ENCODE results near the gene SLC34A1.
"Not testable (repeated sequence)": the region's sequence is repeated elsewhere in the genome, so short reads cannot be mapped to it uniquely, and the experiment has no call there.

Gene SLC34A1

GRCh38 chr5:177384134-177384533 is at the start of gene SLC34A1:
TSS of gene SLC34A1 (plus strand) at chr5:177384434. CDS start at chr5:177385742, 1,308 bp downstream.
- H3K4me1 ChIP-seq (ENCODE audit: control insufficient read depth, insufficient read depth, low read length): no peaks in the 10 kb centered on the region
- DNase-seq (ENCODE audit: low read depth): no peak
- H3K36me3 ChIP-seq (ENCODE audit: control insufficient read depth, insufficient read depth, low read length, severe bottlenecking): no peaks in the 10 kb centered on the region
- H3K9me3 ChIP-seq (ENCODE audit: control insufficient read depth, low read length): no peaks in the 10 kb centered on the region
- peaks cover 48% of the 10 kb centered on the region for H3K27me3 ChIP-seq (replicated peaks; ENCODE audit: control insufficient read depth, insufficient read depth, low read length)
- H3K9ac ChIP-seq (ENCODE audit: low read length): no peak within 1 kb of the TSS
- H3K4me3 ChIP-seq (ENCODE audit: low read length): no peak within 1 kb of the TSS

DNA sequence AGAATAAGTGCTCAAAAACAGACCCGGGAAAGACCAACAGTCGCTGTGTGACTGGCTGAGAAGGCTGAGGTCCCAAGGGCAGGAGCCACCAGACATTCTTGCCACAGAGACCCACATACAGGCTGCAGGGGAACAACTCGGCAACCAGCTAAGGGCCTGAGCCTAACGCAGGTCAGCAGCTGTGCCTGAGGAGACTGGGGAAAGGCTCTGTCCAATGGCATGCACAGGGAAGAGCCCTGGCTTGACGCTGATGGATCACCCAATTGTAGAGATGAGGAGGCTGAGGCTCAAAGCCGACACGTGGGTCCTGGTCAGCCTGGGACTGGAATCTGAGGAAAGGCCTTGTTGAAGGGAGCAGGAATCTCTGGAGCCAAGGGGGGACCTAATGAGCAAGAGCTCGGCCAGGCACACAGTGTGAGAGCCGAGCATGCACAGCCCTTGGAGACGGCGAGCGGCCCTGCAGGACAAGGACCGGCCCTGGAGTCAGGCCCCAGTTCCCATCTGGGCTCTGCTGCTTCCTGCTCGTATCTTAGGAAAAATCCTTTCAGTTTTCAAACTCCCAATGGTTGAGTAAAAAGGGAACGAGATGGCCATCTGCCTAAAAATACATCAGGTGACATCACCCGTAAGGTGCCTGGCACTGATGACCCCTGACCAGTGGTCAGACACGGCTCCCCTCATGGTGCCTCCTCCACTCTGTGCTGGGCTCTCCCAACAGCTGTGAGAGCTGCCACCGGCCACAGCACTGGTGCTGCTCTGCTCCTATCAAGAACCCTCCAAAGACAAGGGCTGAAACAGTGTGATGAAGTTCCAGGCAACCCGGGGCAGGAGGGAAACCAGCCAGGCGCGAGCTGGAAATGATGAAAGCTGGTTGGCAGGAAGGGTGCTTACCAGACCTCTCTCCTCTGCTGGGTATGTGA is 49.2 kb upstream of the SLC34A1 start:
- Histone ChIP-seq H3K4me1 (ENCODE audit: control insufficient read depth, insufficient read depth, low read length) (no peaks in the 10 kb centered on the region), H3K9me3 (ENCODE audit: control insufficient read depth, low read length) (no peaks in the 10 kb centered on the region), H3K4me3 (ENCODE audit: low read length) (no peak overlapping the region), H3K36me3 (ENCODE audit: control insufficient read depth, insufficient read depth, low read length, severe bottlenecking) (peaks cover 91% of the 10 kb centered on the region), H3K9ac (ENCODE audit: low read length) (no peak overlapping the region), H3K27me3 (replicated peaks; ENCODE audit: control insufficient read depth, insufficient read depth, low read length) (no peaks in the 10 kb centered on the region)
- no peak for DNase-seq (ENCODE audit: low read depth)

DNA sequence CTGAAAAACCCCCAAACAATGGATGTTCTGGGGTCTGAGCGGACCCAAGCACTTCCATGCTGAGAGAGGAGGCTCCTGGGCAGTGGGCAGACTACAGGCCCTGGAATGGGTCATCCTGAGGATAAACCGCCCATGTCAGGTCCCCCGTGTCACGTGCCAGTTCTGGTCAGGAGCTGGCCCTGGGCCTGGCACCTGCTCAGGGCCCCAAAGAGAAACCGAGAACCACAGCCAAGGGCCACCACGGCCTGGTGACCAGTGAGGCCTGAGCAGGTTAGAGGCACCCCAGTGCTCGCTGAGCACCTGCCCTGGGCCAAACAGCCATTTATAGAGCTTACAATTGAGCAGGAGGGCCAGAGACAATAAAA is 48.6 kb upstream of the SLC34A1 start:
- Histone ChIP-seq H3K27me3 (replicated peaks; ENCODE audit: control insufficient read depth, insufficient read depth, low read length) (no peaks in the 10 kb centered on the region), H3K9me3 (ENCODE audit: control insufficient read depth, low read length) (no peaks in the 10 kb centered on the region), H3K4me3 (ENCODE audit: low read length) (no peak overlapping the region), H3K36me3 (ENCODE audit: control insufficient read depth, insufficient read depth, low read length, severe bottlenecking) (peaks cover 85% of the 10 kb centered on the region), H3K9ac (ENCODE audit: low read length) (no peak overlapping the region), H3K4me1 (ENCODE audit: control insufficient read depth, insufficient read depth, low read length) (no peaks in the 10 kb centered on the region)
- no peak for DNase-seq (ENCODE audit: low read depth)

- peak; percentile 14 for DNase-seq (ENCODE audit: low read depth)
- H3K36me3 ChIP-seq (ENCODE audit: control insufficient read depth, insufficient read depth, low read length, severe bottlenecking): peaks cover 84% of the 10 kb centered on the region
Observed at GRCh38 chr5:177336112-177336511, 48.1 kb upstream of the SLC34A1 start.

GRCh38 chr5:177336603-177337494 is 47.4 kb upstream of the SLC34A1 start:
- DNase-seq (ENCODE audit: low read depth): no peak
- peaks cover 84% of the 10 kb centered on the region for H3K36me3 ChIP-seq (ENCODE audit: control insufficient read depth, insufficient read depth, low read length, severe bottlenecking)
- no peaks in the 10 kb centered on the region for H3K27me3 ChIP-seq (replicated peaks; ENCODE audit: control insufficient read depth, insufficient read depth, low read length)
- no peak overlapping the region for H3K9ac ChIP-seq (ENCODE audit: low read length)
- no peak overlapping the region for H3K4me3 ChIP-seq (ENCODE audit: low read length)
- H3K9me3 ChIP-seq (ENCODE audit: control insufficient read depth, low read length): no peaks in the 10 kb centered on the region
- H3K4me1 ChIP-seq (ENCODE audit: control insufficient read depth, insufficient read depth, low read length): no peaks in the 10 kb centered on the region

More at GRCh38 chr5:177336112-177336511, 48.1 kb upstream of the SLC34A1 start:
- Histone ChIP-seq H3K9me3 (ENCODE audit: control insufficient read depth, low read length) (no peaks in the 10 kb centered on the region), H3K27me3 (replicated peaks; ENCODE audit: control insufficient read depth, insufficient read depth, low read length) (no peaks in the 10 kb centered on the region), H3K4me3 (ENCODE audit: low read length) (no peak overlapping the region), H3K4me1 (ENCODE audit: control insufficient read depth, insufficient read depth, low read length) (no peaks in the 10 kb centered on the region), H3K9ac (ENCODE audit: low read length) (no peak overlapping the region)

DNA sequence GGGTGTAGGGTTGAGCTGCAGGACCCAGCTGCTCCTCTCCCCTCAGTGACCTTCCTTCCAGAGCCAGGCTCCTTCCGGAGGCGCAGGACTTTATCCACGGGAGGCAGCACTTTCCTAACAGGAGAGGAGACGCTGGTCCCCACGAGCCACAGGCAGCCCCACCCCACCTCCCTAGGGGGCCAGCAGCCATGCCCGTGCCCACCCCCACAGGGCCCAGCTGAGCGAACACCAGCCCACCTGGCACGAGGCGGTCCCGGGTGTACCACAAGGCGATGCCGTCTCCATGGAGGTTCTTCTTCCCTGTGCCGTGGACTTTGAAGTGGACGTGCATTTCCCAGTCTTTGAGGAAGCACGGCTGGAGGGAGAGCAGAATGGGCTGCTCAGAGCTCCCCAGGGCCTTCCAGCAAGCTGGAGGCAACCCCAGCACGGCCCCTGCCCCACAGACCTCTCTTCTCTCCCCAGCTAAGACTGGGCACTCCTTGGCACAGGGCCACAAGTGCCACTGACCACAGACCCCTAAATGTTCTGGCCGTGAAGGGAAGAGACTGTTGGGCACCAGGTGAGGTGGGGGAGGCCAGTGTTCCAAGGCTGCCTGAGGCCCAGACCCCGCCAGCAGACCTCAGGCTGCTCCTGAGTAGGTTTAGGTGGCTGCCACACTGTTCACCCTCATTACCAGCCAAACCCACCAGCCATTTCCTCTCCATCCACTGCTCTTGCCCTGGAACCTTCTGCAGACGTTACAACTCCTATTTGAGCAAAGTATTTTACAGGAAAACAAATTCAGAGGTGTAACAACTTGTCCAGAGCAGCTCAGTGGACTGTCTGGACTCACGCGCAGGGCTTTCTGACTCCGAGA is 45.8 kb upstream of the SLC34A1 start:
- H3K36me3 ChIP-seq (ENCODE audit: control insufficient read depth, insufficient read depth, low read length, severe bottlenecking): peaks cover 76% of the 10 kb centered on the region
- H3K9me3 ChIP-seq (ENCODE audit: control insufficient read depth, low read length): no peaks in the 10 kb centered on the region
- H3K27me3 ChIP-seq (replicated peaks; ENCODE audit: control insufficient read depth, insufficient read depth, low read length): no peaks in the 10 kb centered on the region

GRCh38 chr5:177339107-177339638 is 45.1 kb upstream of the SLC34A1 start:
- H3K9ac ChIP-seq (ENCODE audit: low read length): no peak overlapping the region
- no peak for DNase-seq (ENCODE audit: low read depth)
- no peak overlapping the region for H3K4me3 ChIP-seq (ENCODE audit: low read length)
- H3K27me3 ChIP-seq (replicated peaks; ENCODE audit: control insufficient read depth, insufficient read depth, low read length): no peaks in the 10 kb centered on the region
- no peaks in the 10 kb centered on the region for H3K9me3 ChIP-seq (ENCODE audit: control insufficient read depth, low read length)
- no peaks in the 10 kb centered on the region for H3K4me1 ChIP-seq (ENCODE audit: control insufficient read depth, insufficient read depth, low read length)
- H3K36me3 ChIP-seq (ENCODE audit: control insufficient read depth, insufficient read depth, low read length, severe bottlenecking): peaks cover 70% of the 10 kb centered on the region

More for the DNA sequence above, 45.8 kb upstream of the SLC34A1 start:
- no peak for DNase-seq (ENCODE audit: low read depth)
- no peak overlapping the region for H3K4me3 ChIP-seq (ENCODE audit: low read length)
- no peaks in the 10 kb centered on the region for H3K4me1 ChIP-seq (ENCODE audit: control insufficient read depth, insufficient read depth, low read length)
- H3K9ac ChIP-seq (ENCODE audit: low read length): no peak overlapping the region

GRCh38 chr5:177343000-177343399 is 41.2 kb upstream of the SLC34A1 start:
- H3K9ac ChIP-seq (ENCODE audit: low read length); H3K4me1 ChIP-seq (ENCODE audit: control insufficient read depth, insufficient read depth, low read length); H3K9me3 ChIP-seq (ENCODE audit: control insufficient read depth, low read length); H3K27me3 ChIP-seq (replicated peaks; ENCODE audit: control insufficient read depth, insufficient read depth, low read length); H3K4me3 ChIP-seq (ENCODE audit: low read length); DNase-seq (ENCODE audit: low read depth): not testable (repeated sequence)
- peaks cover 42% of the 10 kb centered on the region for H3K36me3 ChIP-seq (ENCODE audit: control insufficient read depth, insufficient read depth, low read length, severe bottlenecking)

DNA sequence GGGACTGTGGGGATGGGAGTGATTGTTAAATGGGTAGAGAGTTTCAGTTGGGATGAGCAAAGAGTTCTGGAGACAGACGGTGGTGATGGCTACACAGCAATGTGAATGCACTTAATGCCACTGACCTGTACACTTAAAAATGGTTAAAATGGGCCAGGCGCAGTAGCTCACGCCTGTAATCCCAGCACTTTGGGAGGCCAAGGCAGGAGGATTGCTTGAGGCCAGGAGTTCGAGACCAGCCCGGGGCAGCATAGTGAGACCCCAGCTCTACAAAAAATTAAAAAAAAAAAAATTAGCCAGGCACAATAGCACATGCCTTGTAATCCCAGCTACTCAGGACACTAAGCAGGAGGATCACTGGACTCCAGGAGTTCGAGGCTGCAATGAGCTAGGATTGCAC is 40.5 kb upstream of the SLC34A1 start:
- no peak for DNase-seq (ENCODE audit: low read depth)
- no peak overlapping the region for H3K9ac ChIP-seq (ENCODE audit: low read length)
- H3K4me3 ChIP-seq (ENCODE audit: low read length): no peak overlapping the region
- H3K27me3 ChIP-seq (replicated peaks; ENCODE audit: control insufficient read depth, insufficient read depth, low read length): no peaks in the 10 kb centered on the region
- peaks cover 37% of the 10 kb centered on the region for H3K36me3 ChIP-seq (ENCODE audit: control insufficient read depth, insufficient read depth, low read length, severe bottlenecking)
- no peaks in the 10 kb centered on the region for H3K9me3 ChIP-seq (ENCODE audit: control insufficient read depth, low read length)
- H3K4me1 ChIP-seq (ENCODE audit: control insufficient read depth, insufficient read depth, low read length): no peaks in the 10 kb centered on the region

- H3K9me3 ChIP-seq (ENCODE audit: control insufficient read depth, low read length): no peaks in the 10 kb centered on the region
- no peak overlapping the region for H3K4me3 ChIP-seq (ENCODE audit: low read length)
- no peak for DNase-seq (ENCODE audit: low read depth)
- H3K27me3 ChIP-seq (replicated peaks; ENCODE audit: control insufficient read depth, insufficient read depth, low read length): no peaks in the 10 kb centered on the region
- peaks cover 25% of the 10 kb centered on the region for H3K36me3 ChIP-seq (ENCODE audit: control insufficient read depth, insufficient read depth, low read length, severe bottlenecking)
- H3K9ac ChIP-seq (ENCODE audit: low read length): no peak overlapping the region
- H3K4me1 ChIP-seq (ENCODE audit: control insufficient read depth, insufficient read depth, low read length): peaks cover 11% of the 10 kb centered on the region
Observed at GRCh38 chr5:177344891-177345290, 39.3 kb upstream of the SLC34A1 start.

All from adipocyte (in vitro differentiated cells).